SK-N-MC (cell line): ENCODE data around the gene TAS2R60.

Source experiments
- EZH2 ChIP-seq: fragments of 200-600 bp; sonication (generic); IDR thresholded peaks from one replicate; pipeline ENCODE4 v1.6.1; 2017; ENCODE audit warnings: antibody characterized with exemption
- POLR2AphosphoS5 ChIP-seq: IDR thresholded peaks from 2 replicates; pipeline ENCODE4 v1.6.1; 2012; ENCODE audit warnings: mild to moderate bottlenecking, low read depth, low read length, borderline replicate concordance

- TF ChIP-seq EZH2: no peak
- no peak for TF ChIP-seq POLR2AphosphoS5
These were observed 8.6 kb upstream of the TAS2R60 start for GRCh38 chr7:143434660-143435059.
